Liver (tissue), 3 donors: ENCODE measurements around the gene RFX8.

ENCODE experiments used
- ATF3 ChIP-seq: IDR thresholded peaks from 2 replicates; pipeline ENCODE4 v1.6.1; 2016; ENCODE audit warnings: antibody characterized with exemption
- CTCF ChIP-seq: fragments of 150-350 bp; IDR thresholded peaks from 2 replicates; pipeline ENCODE4 v1.5.1; 2017; ENCODE audit warnings: improper control_type of control experiment, low read depth, low read length; ENCODE audit not compliant: missing input control
- EGR1 ChIP-seq, 2 donors: IDR thresholded peaks; 2 replicates each; pipeline ENCODE4 v1.6.1; 2016 to 2018; ENCODE audit warnings: antibody characterized with exemption in 2 of 2, low read depth in 2 of 2
- FOXA1 ChIP-seq: IDR thresholded peaks from 2 replicates; pipeline ENCODE4 v1.6.1; 2016; ENCODE audit warnings: antibody characterized with exemption
- GABPA ChIP-seq, 2 donors: IDR thresholded peaks in 1 of 2; conservative IDR thresholded peaks in 1 of 2; 2 replicates each; pipeline ENCODE4 v1.6.1; 2016; ENCODE audit warnings: antibody characterized with exemption in 2 of 2, mild to moderate bottlenecking in 1 of 2, moderate library complexity in 1 of 2
- JUND ChIP-seq, 2 donors: IDR thresholded peaks; 2 replicates each; pipeline ENCODE4 v1.6.1; 2016; ENCODE audit warnings: antibody characterized with exemption in 2 of 2
- MAX ChIP-seq: IDR thresholded peaks from 2 replicates; pipeline ENCODE4 v1.6.1; 2016; ENCODE audit warnings: antibody characterized with exemption
- RAD21 ChIP-seq, 2 donors: IDR thresholded peaks; 2 replicates each; pipeline ENCODE4 v1.6.1; 2016; ENCODE audit warnings: antibody characterized with exemption in 2 of 2, mild to moderate bottlenecking in 2 of 2
- REST ChIP-seq: IDR thresholded peaks from 2 replicates; pipeline ENCODE4 v1.6.1; 2016; ENCODE audit warnings: antibody characterized with exemption, mild to moderate bottlenecking
- RXRA ChIP-seq, 2 donors: IDR thresholded peaks; 2 replicates each; pipeline ENCODE4 v1.6.1; 2017 to 2018; ENCODE audit warnings: antibody characterized with exemption in 2 of 2, mild to moderate bottlenecking in 1 of 2
- SP1 ChIP-seq: IDR thresholded peaks from 2 replicates; pipeline ENCODE4 v1.6.1; 2018; ENCODE audit warnings: antibody characterized with exemption, mild to moderate bottlenecking
- TAF1 ChIP-seq: conservative IDR thresholded peaks from 2 replicates; pipeline ENCODE4 v1.6.1; 2016; ENCODE audit warnings: antibody characterized with exemption, mild to moderate bottlenecking
- YY1 ChIP-seq: IDR thresholded peaks from 2 replicates; pipeline ENCODE4 v1.6.1; 2016; ENCODE audit warnings: antibody characterized with exemption, mild to moderate bottlenecking
- ZBTB33 ChIP-seq: IDR thresholded peaks from 2 replicates; pipeline ENCODE4 v1.6.1; 2016; ENCODE audit warnings: antibody characterized with exemption
- donor health status: healthy.
- donor health status: healthy.

GRCh38 chr2:101492936-101493473, 18.1 kb upstream of the RFX8 start:
- TF ChIP-seq JUND (IDR thresholded peaks at IDR 0.05) (no peak), CTCF (no peak), EGR1 (IDR thresholded peaks at IDR 0.05; ENCODE audit: low read depth in 2 of 2) (no peak), FOXA1 (no peak), SP1 (no peak), ATF3 (no peak), YY1 (no peak), REST (no peak), RXRA (IDR thresholded peaks at IDR 0.05) (no peak), TAF1 (no peak), RAD21 (IDR thresholded peaks at IDR 0.05) (no peak), MAX (no peak), ZBTB33 (no peak), GABPA (IDR thresholded peaks at IDR 0.05 in 1 of 2, conservative IDR thresholded peaks at IDR 0.05 in 1 of 2) (no peak)
